HG02571 (cell line): Measurements from ENCODE around the gene ZNF222.

Source experiments
- ATAC-seq: cut with Tn5 transposase; IDR thresholded peaks from one replicate; pipeline ENCODE4 v1.9.1; 2021; ENCODE audit warnings: mild to moderate bottlenecking, moderate library complexity; ENCODE audit not compliant: unreplicated experiment

ZNF222 gene

GRCh38 chr19:44051650-44052402 is 26.6 kb downstream of the ZNF222 start, which contains the start of gene ZNF223:
TSS of gene ZNF223 (plus strand) at chr19:44052036. CDS start at chr19:44055177, 3,141 bp downstream.
- peak; percentile 65 for ATAC-seq

- ATAC-seq = no peak
These were observed 30.7 kb downstream of the ZNF222 start for GRCh38 chr19:44055870-44056269.

- no peak for ATAC-seq
These were observed 34.0 kb downstream of the ZNF222 start for GRCh38 chr19:44059229-44059628.

GRCh38 chr19:44061038-44061437 is 35.9 kb downstream of the ZNF222 start:
- no peak for ATAC-seq

GRCh38 chr19:44066305-44066704 is 41.1 kb downstream of the ZNF222 start:
- ATAC-seq = no peak

- no peak for ATAC-seq
These were observed 44.2 kb downstream of the ZNF222 start for GRCh38 chr19:44069415-44069814.

- ATAC-seq = peak; percentile 91
These were observed 46.8 kb downstream of the ZNF222 start, which contains the start of gene ZNF284 for GRCh38 chr19:44071824-44072542. TSS of gene ZNF284 (plus strand) at chr19:44072159. CDS start at chr19:44076390, 4,231 bp downstream.

GRCh38 chr19:44072543-44073401 is 47.6 kb downstream of the ZNF222 start:
- ATAC-seq = no peak

- ATAC-seq = no peak
These were observed 51.1 kb downstream of the ZNF222 start for GRCh38 chr19:44076325-44076724.
